A549 (cell line): ENCODE measurements around the gene OR6N2. TPM values are rescaled to one million over a fixed set of nuclear protein-coding genes. Genes with fewer than 3 reads are reported as not detected.

Source experiments
- ATAC-seq, 2 experiments: fragments of 200-7000 bp in 1 of 2; fragments of >200 bp in 1 of 2; cut with Nextera tagmentation in 1 of 2; cut with Tn5 transposase in 1 of 2; 3 replicates each; pipeline versions ENCODE4 v1.8.0 to v1.9.1; 2018 to 2020; ENCODE audit warnings: mild to moderate bottlenecking in 1 of 2, moderate library complexity in 1 of 2
- CTCF ChIA-PET: fragments of 300-600 bp; sonication (Branson Sonifier 250); formaldehyde crosslinking; extraction: SDS; loops from one replicate; lab custom pipeline; 2021; ENCODE audit warnings: antibody characterized with exemption, inconsistent platforms; lab: Yijun Ruan, JAX
- POLR2A ChIA-PET: fragments of 350-600 bp; formaldehyde crosslinking; extraction: SDS; loops from one replicate; lab custom pipeline; 2021; ENCODE audit warnings: antibody characterized with exemption, inconsistent platforms; lab: Yijun Ruan, JAX
- DNase-seq, 2 experiments: peaks; one replicate each; pipeline versions ENCODE4 v3.0.0 to v3.0.0-alpha.2; 2011 to 2016; ENCODE audit warnings: low read depth in 1 of 2, low spot score in 1 of 2
- FAIRE-seq: peaks from 2 replicates; lab custom pipeline; 2011; peaks lifted over from hg19 to GRCh38; lab: Jason Lieb, UNC
- H3K27ac ChIP-seq, 2 experiments: fragments of >200 bp; sonication (Bioruptor Twin); formaldehyde crosslinking; 3 replicates each; pipeline ENCODE4 v1.5.1; 2016 to 2017
- H3K4me1 ChIP-seq: fragments of >200 bp; sonication (Bioruptor Twin); formaldehyde crosslinking; 3 replicates; pipeline ENCODE4 v1.6.1; 2016
- H3K4me2 ChIP-seq: fragments of >200 bp; sonication (Bioruptor Twin); formaldehyde crosslinking; 3 replicates; pipeline ENCODE4 v1.6.1; 2016
- H3K4me3 ChIP-seq: fragments of >200 bp; sonication (Bioruptor Twin); formaldehyde crosslinking; 3 replicates; pipeline ENCODE4 v1.5.1; 2016
- H3K9me3 ChIP-seq: fragments of >200 bp; sonication (Bioruptor Twin); formaldehyde crosslinking; 3 replicates; pipeline ENCODE4 v1.6.1; 2016
- ATOH8 ChIP-seq: fragments of 250-450 bp; sonication (Bioruptor Pico); IDR thresholded peaks from 2 replicates; pipeline ENCODE4 v1.5.0; 2020; ENCODE audit warnings: low read depth, mild to moderate bottlenecking, moderate library complexity
- CBX8 ChIP-seq: fragments of 200-600 bp; sonication (generic); IDR thresholded peaks from 2 replicates; pipeline ENCODE4 v1.6.1; 2016
- CEBPB ChIP-seq, 2 experiments: fragments of >200 bp in 1 of 2; sonication (Bioruptor Twin) in 1 of 2; formaldehyde crosslinking in 1 of 2; IDR thresholded peaks; 2 replicates each; pipeline ENCODE4 v1.6.1; 2012 to 2016
- E2F6 ChIP-seq: IDR thresholded peaks from 2 replicates; pipeline ENCODE4 v1.6.1; 2012; ENCODE audit warnings: low read depth, borderline replicate concordance
- EHMT2 ChIP-seq: fragments of 200-600 bp; sonication (generic); IDR thresholded peaks from 2 replicates; pipeline ENCODE4 v1.6.1; 2016; ENCODE audit warnings: antibody characterized with exemption, low read depth, mild to moderate bottlenecking, moderate library complexity
- ELK1 ChIP-seq: fragments of 150-350 bp; IDR thresholded peaks from 2 replicates; pipeline ENCODE4 v1.6.1; 2014; ENCODE audit warnings: low read depth, mild to moderate bottlenecking, low read length
- ESRRA ChIP-seq: fragments of 150-350 bp; IDR thresholded peaks from 2 replicates; pipeline ENCODE4 v1.6.1; 2014; ENCODE audit warnings: mild to moderate bottlenecking, low read length, borderline replicate concordance
- FOSB ChIP-seq: fragments of 250-450 bp; sonication (Bioruptor Pico); IDR thresholded peaks from 2 replicates; pipeline ENCODE4 v1.5.0; 2020; ENCODE audit warnings: mild to moderate bottlenecking, moderate library complexity
- FOXS1 ChIP-seq: fragments of 250-450 bp; sonication (Bioruptor Pico); IDR thresholded peaks from 2 replicates; pipeline ENCODE4 v1.5.0; 2020; ENCODE audit warnings: mild to moderate bottlenecking, moderate library complexity
- HOXB13 ChIP-seq: fragments of 250-450 bp; sonication (Bioruptor Pico); IDR thresholded peaks from 2 replicates; pipeline ENCODE4 v1.5.0; 2020; ENCODE audit warnings: low read depth, mild to moderate bottlenecking, moderate library complexity
- JUN ChIP-seq, 2 experiments: fragments of >200 bp; sonication (Bioruptor Twin); formaldehyde crosslinking; IDR thresholded peaks; 2 replicates in 1 of 2; 3 replicates in 1 of 2; pipeline ENCODE4 v1.6.1; 2016 to 2017
- JUNB ChIP-seq: fragments of >200 bp; sonication (Bioruptor Twin); formaldehyde crosslinking; IDR thresholded peaks from 2 replicates; pipeline ENCODE4 v1.6.1; 2016
- MAFK ChIP-seq: fragments of 450-650 bp; IDR thresholded peaks from 2 replicates; pipeline ENCODE4 v1.6.1; 2014; ENCODE audit not compliant: partially characterized antibody
- MAX ChIP-seq: IDR thresholded peaks from 2 replicates; pipeline ENCODE4 v1.6.1; 2012
- MYC ChIP-seq: IDR thresholded peaks from 2 replicates; pipeline ENCODE4 v1.6.1; 2012; ENCODE audit warnings: mild to moderate bottlenecking, inconsistent platforms, low read length, improper control_type of control experiment, borderline replicate concordance
- NFE2L2 ChIP-seq: fragments of 150-350 bp; conservative IDR thresholded peaks from 2 replicates; pipeline ENCODE4 v1.6.1; 2014; ENCODE audit warnings: low read length
- NPAS2 ChIP-seq: fragments of 250-450 bp; sonication (Bioruptor Pico); IDR thresholded peaks from 2 replicates; pipeline ENCODE4 v1.8.0; 2022; ENCODE audit warnings: mild to moderate bottlenecking, moderate library complexity, borderline replicate concordance
- PBX3 ChIP-seq: IDR thresholded peaks from 2 replicates; pipeline ENCODE4 v1.6.1; 2012
- RNF2 ChIP-seq: fragments of 200-600 bp; sonication (generic); IDR thresholded peaks from 2 replicates; pipeline ENCODE4 v1.6.1; 2016; ENCODE audit warnings: low read depth, mild to moderate bottlenecking, antibody characterized with exemption, moderate library complexity, borderline replicate concordance
- USF2 ChIP-seq: fragments of 450-650 bp; IDR thresholded peaks from 2 replicates; pipeline ENCODE4 v1.6.1; 2014; ENCODE audit warnings: antibody characterized with exemption
- ZFP36 ChIP-seq: fragments of 450-650 bp; IDR thresholded peaks from 2 replicates; pipeline ENCODE4 v1.6.1; 2014; ENCODE audit warnings: borderline replicate concordance; ENCODE audit not compliant: partially characterized antibody
- ZSCAN20 ChIP-seq: fragments of 250-450 bp; sonication (Bioruptor Pico); IDR thresholded peaks from 2 replicates; pipeline ENCODE4 v1.8.0; 2022; ENCODE audit warnings: mild to moderate bottlenecking, moderate library complexity
- WGBS: methylation state at CpG from one replicate; pipeline ENCODE4 v1.1.6; 2017; ENCODE audit errors: missing lambda C conversion rate; 5-methylcytosine and 5-hydroxymethylcytosine counted together
- polyA plus RNA-seq, 4 experiments: library from polyadenylated mRNA; depleted of rRNA in 3 of 4; stranded (reverse); fragments of >200 nt; fragmentation: RNase III in 1 of 4; extraction: RNeasy Plus Mini Kit Qiagen cat#74134 plus additional on column Dnase treatment in 1 of 4; gene quantifications; 2 replicates in 3 of 4; 3 replicates in 1 of 4; pipeline ENCODE4 v1.2.3, GENCODE V29; 2011 to 2017

Gene OR6N2
- polyA plus RNA-seq, 2 of the 4 experiments (the other 2 are of a cell fraction), result not detected

GRCh38 chr1:158813164-158813563 is 32.2 kb upstream of the OR6N2 start:
- no peak for ATAC-seq
- CTCF ChIA-PET, result no interaction called here
- H3K4me1 ChIP-seq, result no peaks in the 10 kb centered on the region

GRCh38 chr1:158812336-158812735 is 31.3 kb upstream of the OR6N2 start:
- POLR2A ChIA-PET, result no interaction called here
- ATAC-seq (no peak), DNase-seq (no peak), FAIRE-seq (no peak)
- CTCF ChIA-PET, result no interaction called here
- no peak overlapping the region for H3K4me3 ChIP-seq
- H3K9me3 ChIP-seq, result no peaks in the 10 kb centered on the region
- TF ChIP-seq ZSCAN20 (CRISPR knock-in tag) (no peak), ATOH8 (CRISPR knock-in tag) (no peak), PBX3 (no peak), ELK1 (no peak), MAFK (no peak), JUNB (no peak), FOXS1 (no peak), FOSB (CRISPR knock-in tag) (no peak), NPAS2 (CRISPR knock-in tag) (no peak), RNF2 (no peak), CEBPB (IDR thresholded peaks at IDR 0.05) (no peak), E2F6 (no peak), USF2 (no peak), ZFP36 (no peak), CBX8 (no peak), EHMT2 (no peak), MAX (no peak), MYC (no peak)
- H3K4me1 ChIP-seq, result no peaks in the 10 kb centered on the region
- WGBS, result 11% methylated on average over 2 of the region's 2 CpGs
- no peak overlapping the region for H3K4me2 ChIP-seq
- no peak overlapping the region for H3K27ac ChIP-seq

More at GRCh38 chr1:158813164-158813563, 32.2 kb upstream of the OR6N2 start:
- Histone ChIP-seq H3K27ac (no peak overlapping the region), H3K9me3 (no peaks in the 10 kb centered on the region)
- FAIRE-seq (no peak), DNase-seq (no peak)
- POLR2A ChIA-PET, result no interaction called here
- TF ChIP-seq ATOH8 (CRISPR knock-in tag) (no peak), PBX3 (no peak), JUN (IDR thresholded peaks at IDR 0.05) (no peak), HOXB13 (CRISPR knock-in tag) (no peak), NFE2L2 (no peak), ESRRA (no peak)
- TF ChIP-seq, all 56 proteins: peak for 0
- WGBS, result 0% methylated on average over 3 of the region's 3 CpGs
- Histone ChIP-seq H3K4me2 (no peak overlapping the region), H3K4me3 (no peak overlapping the region)
